ENCODE results near the gene GPR37. TPM values are rescaled to one million over a fixed set of nuclear protein-coding genes. Genes with fewer than 3 reads are reported as not detected.

The GPR37 gene
- total and polyA plus RNA-seq, 7 donors: 0.09 to 0.89 (median 0.47) TPM

GRCh38 chr7:124781907-124782734, 16.5 kb upstream of the GPR37 start:
- intact Hi-C loops (cut with DNase I): loop anchor here (5.0 to 10.0 kb wide), 3 partner anchors 107 to 630 kb away; no protein-coding TSS in a partner anchor
- Histone ChIP-seq H3K4me3 (no peak overlapping the region), H3K27ac (no peak overlapping the region), H3K4me1 (no peaks in the 10 kb centered on the region), H3K36me3 (ENCODE audit: insufficient read depth in 1 of 2, low read depth in 1 of 2) (no peaks in the 10 kb centered on the region), H3K9me3 (no peaks in the 10 kb centered on the region), H3K27me3 (ENCODE audit: insufficient read depth in 3 of 3, low read length in 2 of 3) (no peaks in the 10 kb centered on the region)
- DNase-seq: no peak
- no peak for TF ChIP-seq CTCF (IDR thresholded peaks at IDR 0.05)
- ATAC-seq: no peak
- WGBS, 3 donors: 62 to 67% (median 64%) methylated on average over 12 of the region's 12 CpGs

DNA sequence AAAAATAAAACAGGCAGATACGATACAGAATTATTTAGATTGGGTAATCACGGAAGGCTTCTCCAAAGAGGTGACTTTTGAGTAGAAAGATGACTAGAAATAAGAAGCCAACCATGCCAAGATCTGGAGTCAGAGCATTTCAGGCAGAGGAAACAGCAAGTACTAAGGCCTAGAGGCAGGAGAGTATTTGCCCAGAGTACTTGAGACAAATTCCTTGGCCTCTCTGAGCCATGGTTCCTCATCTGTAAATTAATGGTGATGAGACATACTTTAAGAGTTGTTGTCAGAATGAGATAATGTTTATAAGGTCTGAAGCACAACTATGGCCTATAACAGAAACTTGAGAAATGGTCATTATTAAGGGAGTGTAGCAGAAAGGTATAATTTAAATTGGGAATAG, 15.8 kb upstream of the GPR37 start:
- intact Hi-C loops (cut with DNase I): loop anchor here (5.0 to 10.0 kb wide), 3 partner anchors 107 to 629 kb away; no protein-coding TSS in a partner anchor
- no peak for TF ChIP-seq CTCF (IDR thresholded peaks at IDR 0.05)
- no peaks in the 10 kb centered on the region for H3K4me1 ChIP-seq
- ATAC-seq: no peak
- no peak overlapping the region for H3K27ac ChIP-seq
- WGBS, 3 donors: 87 to 93% (median 89%) methylated on average over 2 of the region's 2 CpGs
- H3K27me3 ChIP-seq (ENCODE audit: insufficient read depth in 3 of 3, low read length in 2 of 3): no peaks in the 10 kb centered on the region
- DNase-seq: no peak
- no peak overlapping the region for H3K4me3 ChIP-seq
- H3K9me3 ChIP-seq: no peaks in the 10 kb centered on the region
- no peaks in the 10 kb centered on the region for H3K36me3 ChIP-seq (ENCODE audit: insufficient read depth in 1 of 2, low read depth in 1 of 2)

GRCh38 chr7:124780608-124781007, 15.0 kb upstream of the GPR37 start:
- intact Hi-C loops (cut with DNase I): loop anchor here (5.0 to 10.0 kb wide), 3 partner anchors 106 to 628 kb away; no protein-coding TSS in a partner anchor
- WGBS, 3 donors: 94% methylated on average over 1 of the region's 1 CpG

DNA sequence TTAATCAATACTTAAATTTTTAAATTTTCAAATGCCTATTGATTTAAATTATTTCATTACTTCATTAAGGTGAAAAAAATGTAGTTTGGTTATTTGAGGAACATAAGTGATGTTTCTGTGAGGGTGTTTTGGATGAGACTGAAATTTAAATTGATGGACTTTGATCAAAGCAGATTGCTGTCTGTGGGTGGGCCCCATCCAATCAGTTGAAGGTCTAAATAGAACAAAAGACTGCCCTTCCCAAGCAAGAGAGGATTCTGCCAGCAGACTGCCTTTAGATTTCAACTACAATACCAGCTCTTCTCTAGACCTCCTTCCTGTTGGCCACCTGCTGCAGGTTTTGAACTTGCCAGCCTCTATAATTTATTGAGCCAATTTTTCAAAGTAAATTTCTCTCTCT, 14.5 kb upstream of the GPR37 start:
- no peak overlapping the region for H3K27ac ChIP-seq
- DNase-seq: no peak
- no peaks in the 10 kb centered on the region for H3K27me3 ChIP-seq (ENCODE audit: insufficient read depth in 3 of 3, low read length in 2 of 3)
- H3K4me1 ChIP-seq: no peaks in the 10 kb centered on the region
- ATAC-seq: no peak
- H3K4me3 ChIP-seq: no peak overlapping the region
- no peaks in the 10 kb centered on the region for H3K36me3 ChIP-seq (ENCODE audit: insufficient read depth in 1 of 2, low read depth in 1 of 2)
- no peak for TF ChIP-seq CTCF (IDR thresholded peaks at IDR 0.05)
- no peaks in the 10 kb centered on the region for H3K9me3 ChIP-seq
- intact Hi-C loops (cut with DNase I): loop anchor here (5.0 to 10.0 kb wide), 3 partner anchors 105 to 628 kb away; no protein-coding TSS in a partner anchor

More at GRCh38 chr7:124780608-124781007, 15.0 kb upstream of the GPR37 start:
- Histone ChIP-seq H3K4me3 (no peak overlapping the region), H3K27ac (no peak overlapping the region), H3K9me3 (no peaks in the 10 kb centered on the region), H3K36me3 (ENCODE audit: insufficient read depth in 1 of 2, low read depth in 1 of 2) (no peaks in the 10 kb centered on the region), H3K27me3 (ENCODE audit: insufficient read depth in 3 of 3, low read length in 2 of 3) (no peaks in the 10 kb centered on the region), H3K4me1 (no peaks in the 10 kb centered on the region)
- no peak for TF ChIP-seq CTCF (IDR thresholded peaks at IDR 0.05)
- no peak for ATAC-seq
- DNase-seq: no peak

Measured in psoas muscle (tissue), 8 donors.